SK-N-SH (cell line): ENCODE measurements around the gene TCF23. TPM values are rescaled to one million over a fixed set of nuclear protein-coding genes. Genes with fewer than 3 reads are reported as not detected.

Experiments
- CTCF ChIA-PET: fragments of 300-600, 350-600 bp; formaldehyde crosslinking; extraction: SDS; loops from one replicate; lab custom pipeline; 2021; lab: Yijun Ruan, JAX
- POLR2A ChIA-PET: fragments of 350-600 bp; sonication (Branson Sonifier 250); formaldehyde crosslinking; extraction: SDS; loops from one replicate; lab custom pipeline; 2020; ENCODE audit warnings: antibody characterized with exemption, inconsistent platforms; lab: Yijun Ruan, JAX
- DNase-seq: peaks from one replicate; pipeline ENCODE4 v3.0.0; 2012
- H2AFZ ChIP-seq: fragments of 200-600 bp; sonication (generic); 2 replicates; pipeline ENCODE4 v1.8.1; 2016; ENCODE audit warnings: antibody characterized with exemption, mild to moderate bottlenecking, low read depth
- H3F3A ChIP-seq: fragments of 200-600 bp; sonication (generic); replicated peaks from 2 replicates; pipeline ENCODE3; 2016; ENCODE audit warnings: antibody characterized with exemption, mild to moderate bottlenecking; ENCODE audit not compliant: insufficient read depth
- H3K27ac ChIP-seq, 2 experiments: fragments of 200-500 bp in 1 of 2; fragments of 200-600 bp in 1 of 2; sonication (Bioruptor generic) in 1 of 2; sonication (generic), shearing (Covaris generic) in 1 of 2; 2 replicates each; pipeline versions ENCODE4 v1.5.1 to v1.6.1; 2014 to 2016; ENCODE audit warnings: low read depth in 2 of 2, inconsistent platforms in 1 of 2, low read length in 1 of 2, mild to moderate bottlenecking in 1 of 2, mixed read lengths in 1 of 2
- H3K27me3 ChIP-seq: fragments of 200-600 bp; sonication (generic), shearing (Covaris generic); 2 replicates; pipeline ENCODE4 v1.6.1; 2016; ENCODE audit warnings: mixed run types; ENCODE audit not compliant: insufficient read depth
- H3K36me3 ChIP-seq, 2 experiments: fragments of 200-500 bp in 1 of 2; fragments of 200-600 bp in 1 of 2; sonication (Bioruptor generic) in 1 of 2; sonication (generic) in 1 of 2; replicated peaks in 1 of 2; 2 replicates each; pipeline versions ENCODE3 to v1.5.1; 2014 to 2016; ENCODE audit warnings: low read length in 1 of 2, mild to moderate bottlenecking in 1 of 2; ENCODE audit not compliant: insufficient read depth in 2 of 2, control insufficient read depth in 1 of 2
- H3K4me1 ChIP-seq, 2 experiments: fragments of 200-500 bp in 1 of 2; fragments of 200-600 bp in 1 of 2; sonication (Bioruptor generic) in 1 of 2; sonication (generic), shearing (Covaris generic) in 1 of 2; 2 replicates each; pipeline versions ENCODE4 v1.5.1 to v1.6.1; 2014 to 2016; ENCODE audit warnings: low read depth in 1 of 2, low read length in 1 of 2, mixed run types in 1 of 2; ENCODE audit not compliant: insufficient read depth in 2 of 2, control insufficient read depth in 1 of 2
- H3K4me2 ChIP-seq: fragments of 200-600 bp; sonication (generic), shearing (Covaris generic); 2 replicates; pipeline ENCODE4 v1.6.1; 2017; ENCODE audit warnings: mixed run types
- H3K4me3 ChIP-seq, 2 experiments: fragments of 200-500 bp in 1 of 2; fragments of 200-600 bp in 1 of 2; sonication (Bioruptor generic) in 1 of 2; sonication (generic), shearing (Covaris generic) in 1 of 2; 2 replicates each; pipeline versions ENCODE4 v1.5.1 to v1.8.1; 2014 to 2016; ENCODE audit warnings: low read depth in 2 of 2, inconsistent platforms in 1 of 2, low read length in 1 of 2, mild to moderate bottlenecking in 1 of 2, mixed read lengths in 1 of 2, moderate library complexity in 1 of 2
- H3K79me2 ChIP-seq: fragments of 200-600 bp; sonication (generic); 2 replicates; pipeline ENCODE4 v1.8.1; 2017; ENCODE audit warnings: mild to moderate bottlenecking; ENCODE audit not compliant: insufficient read depth
- H3K9ac ChIP-seq: fragments of 200-600 bp; sonication (generic); 2 replicates; pipeline ENCODE4 v1.6.1; 2017; ENCODE audit warnings: mixed run types
- H3K9me2 ChIP-seq: fragments of 200-600 bp; sonication (generic); 2 replicates; pipeline ENCODE4 v1.6.1; 2017; ENCODE audit warnings: mixed run types
- H3K9me3 ChIP-seq: fragments of 200-600 bp; sonication (generic); 2 replicates; pipeline ENCODE4 v1.6.1; 2017; ENCODE audit warnings: mixed run types, mild to moderate bottlenecking, moderate library complexity
- H4K20me1 ChIP-seq: fragments of 200-600 bp; sonication (generic); 2 replicates; pipeline ENCODE4 v1.6.1; 2017; ENCODE audit warnings: mild to moderate bottlenecking, mixed run types; ENCODE audit not compliant: insufficient read depth
- EP300 ChIP-seq, 2 experiments: IDR thresholded peaks; 2 replicates each; pipeline versions ENCODE4 v1.4.0 to v1.6.1; 2012; ENCODE audit warnings: borderline replicate concordance in 1 of 2, low read depth in 1 of 2, low read length in 1 of 2
- EZH2phosphoT487 ChIP-seq: fragments of 200-600 bp; sonication (generic); IDR thresholded peaks from 2 replicates; pipeline ENCODE4 v1.6.1; 2017; ENCODE audit warnings: low read depth, mixed run types, mild to moderate bottlenecking, antibody characterized with exemption, moderate library complexity, borderline replicate concordance
- FOXJ3 ChIP-seq: sonication (generic); formaldehyde crosslinking; IDR thresholded peaks from 2 replicates; pipeline ENCODE4 v1.5.1; 2020; ENCODE audit warnings: mild to moderate bottlenecking, missing genetic modification reagents
- FOXM1 ChIP-seq: IDR thresholded peaks from 2 replicates; pipeline ENCODE4 v1.4.0; 2012; ENCODE audit warnings: low read depth, mild to moderate bottlenecking
- GATA2 ChIP-seq: sonication (generic); formaldehyde crosslinking; IDR thresholded peaks from 2 replicates; pipeline ENCODE4 v1.5.0; 2020; ENCODE audit warnings: mild to moderate bottlenecking, missing genetic modification reagents
- IRF3 ChIP-seq: fragments of 150-350 bp; IDR thresholded peaks from 2 replicates; pipeline ENCODE4 v1.6.1; 2016; ENCODE audit warnings: mild to moderate bottlenecking, low read depth, low read length
- MEF2A ChIP-seq: IDR thresholded peaks from 2 replicates; pipeline ENCODE4 v1.4.0; 2012; ENCODE audit warnings: low read depth, borderline replicate concordance
- POLR2AphosphoS5 ChIP-seq: IDR thresholded peaks from 2 replicates; pipeline ENCODE4 v1.6.1; 2012; ENCODE audit warnings: low read depth, low read length
- RCOR1 ChIP-seq: fragments of 150-350 bp; IDR thresholded peaks from 2 replicates; pipeline ENCODE4 v1.6.1; 2017; ENCODE audit warnings: antibody characterized with exemption, low read length
- REST ChIP-seq: IDR thresholded peaks from 2 replicates; pipeline ENCODE4 v1.6.1; 2012; ENCODE audit warnings: mild to moderate bottlenecking, low read depth, low read length, moderate library complexity
- RXRA ChIP-seq: IDR thresholded peaks from 2 replicates; pipeline ENCODE4 v1.4.0; 2012; ENCODE audit warnings: low read depth, mild to moderate bottlenecking, borderline replicate concordance
- SIN3A ChIP-seq: IDR thresholded peaks from 2 replicates; pipeline ENCODE4 v1.6.1; 2012; ENCODE audit warnings: low read depth, mild to moderate bottlenecking, low read length, moderate library complexity, borderline replicate concordance
- TAF1 ChIP-seq: IDR thresholded peaks from 2 replicates; pipeline ENCODE4 v1.6.1; 2012; ENCODE audit warnings: low read depth, mild to moderate bottlenecking, low read length, moderate library complexity, borderline replicate concordance
- TEAD4 ChIP-seq: IDR thresholded peaks from 2 replicates; pipeline ENCODE4 v1.4.0; 2012; ENCODE audit warnings: mild to moderate bottlenecking, borderline replicate concordance; ENCODE audit not compliant: insufficient read depth
- WGBS: methylation state at CpG from one replicate; pipeline ENCODE4 v1.1.6; 2017; ENCODE audit warnings: low lambda C conversion rate; 5-methylcytosine and 5-hydroxymethylcytosine counted together
- polyA plus RNA-seq, 3 experiments: library from polyadenylated mRNA; depleted of rRNA; stranded (reverse); fragments of >200 nt; gene quantifications; 2 replicates each; pipeline ENCODE4 v1.2.3, GENCODE V29; 2012
- TF ChIP-seq, protein P1 (sequence below): fragments of 200-600 bp; sonication (generic); IDR thresholded peaks from 2 replicates; pipeline ENCODE4 v1.6.1; 2017; ENCODE audit warnings: antibody characterized with exemption, mild to moderate bottlenecking, moderate library complexity
- TF ChIP-seq, protein P2 (sequence below): IDR thresholded peaks from 2 replicates; pipeline ENCODE4 v1.4.0; 2012; ENCODE audit warnings: low read depth, borderline replicate concordance
- TF ChIP-seq, protein P3 (sequence below): IDR thresholded peaks from 2 replicates; pipeline ENCODE4; 2012
- TF ChIP-seq, protein P4 (sequence below): IDR thresholded peaks from 2 replicates; pipeline ENCODE4 v1.4.0; 2012; ENCODE audit warnings: low read depth

Gene TCF23
- polyA plus RNA-seq, 1 of the 3 experiments (the other 2 are of a cell fraction) = not detected

- TF ChIP-seq, protein P1, sequence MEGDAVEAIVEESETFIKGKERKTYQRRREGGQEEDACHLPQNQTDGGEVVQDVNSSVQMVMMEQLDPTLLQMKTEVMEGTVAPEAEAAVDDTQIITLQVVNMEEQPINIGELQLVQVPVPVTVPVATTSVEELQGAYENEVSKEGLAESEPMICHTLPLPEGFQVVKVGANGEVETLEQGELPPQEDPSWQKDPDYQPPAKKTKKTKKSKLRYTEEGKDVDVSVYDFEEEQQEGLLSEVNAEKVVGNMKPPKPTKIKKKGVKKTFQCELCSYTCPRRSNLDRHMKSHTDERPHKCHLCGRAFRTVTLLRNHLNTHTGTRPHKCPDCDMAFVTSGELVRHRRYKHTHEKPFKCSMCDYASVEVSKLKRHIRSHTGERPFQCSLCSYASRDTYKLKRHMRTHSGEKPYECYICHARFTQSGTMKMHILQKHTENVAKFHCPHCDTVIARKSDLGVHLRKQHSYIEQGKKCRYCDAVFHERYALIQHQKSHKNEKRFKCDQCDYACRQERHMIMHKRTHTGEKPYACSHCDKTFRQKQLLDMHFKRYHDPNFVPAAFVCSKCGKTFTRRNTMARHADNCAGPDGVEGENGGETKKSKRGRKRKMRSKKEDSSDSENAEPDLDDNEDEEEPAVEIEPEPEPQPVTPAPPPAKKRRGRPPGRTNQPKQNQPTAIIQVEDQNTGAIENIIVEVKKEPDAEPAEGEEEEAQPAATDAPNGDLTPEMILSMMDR = no peak
Measured at GRCh38 chr2:27139310-27139709, 9.5 kb upstream of the TCF23 start, which contains the start of gene PRR30 (continued).

- CTCF ChIA-PET = interaction anchor here (1.0 to 1.9 kb wide), 4 partner anchors 9 to 56 kb away, joined by 3 to 5 read pairs (median 4); partner anchors contain the start of genes ABHD1, KHK and PREB
- POLR2A ChIA-PET = no interaction called here
- H3K36me3 ChIP-seq = no peaks in the 10 kb centered on the region
- TF ChIP-seq RCOR1 = no peak
- TF ChIP-seq TEAD4 = no peak
- no peak for TF ChIP-seq SIN3A
- TF ChIP-seq REST = no peak
- no peak for TF ChIP-seq IRF3
- TF ChIP-seq EZH2phosphoT487 = no peak
- TF ChIP-seq EP300 (IDR thresholded peaks at IDR 0.05; ENCODE audit: borderline replicate concordance in 1 of 2, low read depth in 1 of 2, low read length in 1 of 2) = no peak
- no peak for TF ChIP-seq GATA2
- no peak for TF ChIP-seq FOXM1
- TF ChIP-seq, protein P2, sequence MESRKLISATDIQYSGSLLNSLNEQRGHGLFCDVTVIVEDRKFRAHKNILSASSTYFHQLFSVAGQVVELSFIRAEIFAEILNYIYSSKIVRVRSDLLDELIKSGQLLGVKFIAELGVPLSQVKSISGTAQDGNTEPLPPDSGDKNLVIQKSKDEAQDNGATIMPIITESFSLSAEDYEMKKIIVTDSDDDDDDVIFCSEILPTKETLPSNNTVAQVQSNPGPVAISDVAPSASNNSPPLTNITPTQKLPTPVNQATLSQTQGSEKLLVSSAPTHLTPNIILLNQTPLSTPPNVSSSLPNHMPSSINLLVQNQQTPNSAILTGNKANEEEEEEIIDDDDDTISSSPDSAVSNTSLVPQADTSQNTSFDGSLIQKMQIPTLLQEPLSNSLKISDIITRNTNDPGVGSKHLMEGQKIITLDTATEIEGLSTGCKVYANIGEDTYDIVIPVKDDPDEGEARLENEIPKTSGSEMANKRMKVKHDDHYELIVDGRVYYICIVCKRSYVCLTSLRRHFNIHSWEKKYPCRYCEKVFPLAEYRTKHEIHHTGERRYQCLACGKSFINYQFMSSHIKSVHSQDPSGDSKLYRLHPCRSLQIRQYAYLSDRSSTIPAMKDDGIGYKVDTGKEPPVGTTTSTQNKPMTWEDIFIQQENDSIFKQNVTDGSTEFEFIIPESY = no peak
- TF ChIP-seq, protein P3, sequence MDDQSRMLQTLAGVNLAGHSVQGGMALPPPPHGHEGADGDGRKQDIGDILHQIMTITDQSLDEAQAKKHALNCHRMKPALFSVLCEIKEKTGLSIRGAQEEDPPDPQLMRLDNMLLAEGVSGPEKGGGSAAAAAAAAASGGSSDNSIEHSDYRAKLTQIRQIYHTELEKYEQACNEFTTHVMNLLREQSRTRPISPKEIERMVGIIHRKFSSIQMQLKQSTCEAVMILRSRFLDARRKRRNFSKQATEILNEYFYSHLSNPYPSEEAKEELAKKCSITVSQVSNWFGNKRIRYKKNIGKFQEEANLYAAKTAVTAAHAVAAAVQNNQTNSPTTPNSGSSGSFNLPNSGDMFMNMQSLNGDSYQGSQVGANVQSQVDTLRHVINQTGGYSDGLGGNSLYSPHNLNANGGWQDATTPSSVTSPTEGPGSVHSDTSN = no peak
- no peak for TF ChIP-seq RXRA
- TF ChIP-seq FOXJ3 (CRISPR knock-in tag) = no peak
- TF ChIP-seq, protein P1 = no peak
- TF ChIP-seq MEF2A = no peak
- no peak for TF ChIP-seq POLR2AphosphoS5
- TF ChIP-seq, protein P4, sequence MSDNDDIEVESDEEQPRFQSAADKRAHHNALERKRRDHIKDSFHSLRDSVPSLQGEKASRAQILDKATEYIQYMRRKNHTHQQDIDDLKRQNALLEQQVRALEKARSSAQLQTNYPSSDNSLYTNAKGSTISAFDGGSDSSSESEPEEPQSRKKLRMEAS = no peak
- no peak for TF ChIP-seq TAF1
Measured at GRCh38 chr2:27143285-27143684, 5.5 kb upstream of the TCF23 start.

More at GRCh38 chr2:27143285-27143684, 5.5 kb upstream of the TCF23 start:
- H4K20me1 ChIP-seq = no peaks in the 10 kb centered on the region
- H3K4me3 ChIP-seq = no peak overlapping the region
- H3K9me2 ChIP-seq = no peaks in the 10 kb centered on the region
- H3K9ac ChIP-seq = no peak overlapping the region
- no peaks in the 10 kb centered on the region for H3F3A ChIP-seq
- WGBS = 63% methylated on average over 1 of the region's 1 CpG
- peak; percentile 6 for DNase-seq
- no peak overlapping the region for H3K27ac ChIP-seq
- peaks cover 6% of the 10 kb centered on the region for H3K9me3 ChIP-seq
- no peak overlapping the region for H2AFZ ChIP-seq
- no peak overlapping the region for H3K4me2 ChIP-seq
- peaks cover 29% of the 10 kb centered on the region; the same call in 1 of the 2 replicates for H3K27me3 ChIP-seq
- no peaks in the 10 kb centered on the region for H3K4me1 ChIP-seq
- no peaks in the 10 kb centered on the region for H3K79me2 ChIP-seq
